ENCODE measurements around the gene POLR2C.
"Not testable (repeated sequence)": the region's sequence is repeated elsewhere in the genome, so short reads cannot be mapped to it uniquely, and the experiment has no call there.

POLR2C gene

GRCh38 chr16:57489229-57489628 is 26.8 kb downstream of the POLR2C start:
- no peak for TF ChIP-seq CTCF (conservative IDR thresholded peaks at IDR 0.05; ENCODE audit: control insufficient read depth, insufficient read depth, low read depth, low read length)

GRCh38 chr16:57493767-57494166 is 31.3 kb downstream of the POLR2C start:
- no peak for TF ChIP-seq CTCF (conservative IDR thresholded peaks at IDR 0.05; ENCODE audit: control insufficient read depth, insufficient read depth, low read depth, low read length)
- no peak overlapping the region for H3K4me3 ChIP-seq (ENCODE audit: control insufficient read depth, low read depth, low read length)
- DNase-seq (ENCODE audit: low read depth): no peak

More at GRCh38 chr16:57489229-57489628, 26.8 kb downstream of the POLR2C start:
- no peak overlapping the region for H3K4me3 ChIP-seq (ENCODE audit: control insufficient read depth, low read depth, low read length)
- DNase-seq (ENCODE audit: low read depth): no peak

GRCh38 chr16:57497121-57497520 is 34.6 kb downstream of the POLR2C start:
- TF ChIP-seq CTCF (conservative IDR thresholded peaks at IDR 0.05; ENCODE audit: control insufficient read depth, insufficient read depth, low read depth, low read length): no peak
- H3K4me3 ChIP-seq (ENCODE audit: control insufficient read depth, low read depth, low read length): no peak overlapping the region
- DNase-seq (ENCODE audit: low read depth): no peak

- no peak overlapping the region for H3K4me3 ChIP-seq (ENCODE audit: control insufficient read depth, low read depth, low read length)
- DNase-seq (ENCODE audit: low read depth): no peak
- no peak for TF ChIP-seq CTCF (conservative IDR thresholded peaks at IDR 0.05; ENCODE audit: control insufficient read depth, insufficient read depth, low read depth, low read length)
These were observed 35.6 kb downstream of the POLR2C start for GRCh38 chr16:57498031-57498430.

- DNase-seq (ENCODE audit: low read depth); H3K4me3 ChIP-seq (ENCODE audit: control insufficient read depth, low read depth, low read length): not testable (repeated sequence)
These were observed 37.5 kb downstream of the POLR2C start for GRCh38 chr16:57499941-57500340.

GRCh38 chr16:57500578-57501111 is 38.2 kb downstream of the POLR2C start:
- no peak for TF ChIP-seq CTCF (conservative IDR thresholded peaks at IDR 0.05; ENCODE audit: control insufficient read depth, insufficient read depth, low read depth, low read length)
- DNase-seq (ENCODE audit: low read depth): no peak
- H3K4me3 ChIP-seq (ENCODE audit: control insufficient read depth, low read depth, low read length): no peak overlapping the region

GRCh38 chr16:57501492-57501891 is 39.0 kb downstream of the POLR2C start:
- no peak for DNase-seq (ENCODE audit: low read depth)
- no peak for TF ChIP-seq CTCF (conservative IDR thresholded peaks at IDR 0.05; ENCODE audit: control insufficient read depth, insufficient read depth, low read depth, low read length)
- H3K4me3 ChIP-seq (ENCODE audit: control insufficient read depth, low read depth, low read length): no peak overlapping the region
